Esophagus muscularis mucosa (tissue), 4 donors: ENCODE measurements around the gene PACSIN1. TPM values are rescaled to one million over a fixed set of nuclear protein-coding genes. Genes with fewer than 3 reads are reported as not detected.

Experiments
- DNase-seq: peaks from one replicate; pipeline ENCODE4 v3.0.0-alpha.2; 2017; ENCODE audit errors: extremely low spot score
- H3K27ac ChIP-seq, 4 donors: fragments of 200-600 bp; sonication (generic); replicated peaks in 1 of 4; 1 replicate in 3 of 4; 2 replicates in 1 of 4; pipeline ENCODE4 v1.5.1; 2016 to 2019; ENCODE audit warnings: mild to moderate bottlenecking in 1 of 4
- H3K27me3 ChIP-seq, 4 donors: fragments of 200-600 bp; sonication (generic); one replicate each; pipeline versions ENCODE4 v1.5.1 to v1.6.0; 2016 to 2019
- H3K36me3 ChIP-seq, 4 donors: fragments of 200-600 bp; sonication (generic); one replicate each; pipeline ENCODE4 v1.5.1; 2016 to 2019
- H3K4me1 ChIP-seq, 4 donors: fragments of 200-600 bp; sonication (generic); one replicate each; pipeline ENCODE4 v1.5.1; 2016 to 2019
- H3K4me3 ChIP-seq, 4 donors: fragments of 200-600 bp; sonication (generic); 1 replicate in 2 of 4; 2 replicates in 2 of 4; pipeline ENCODE4 v1.5.1; 2016 to 2019; ENCODE audit warnings: mild to moderate bottlenecking in 4 of 4, moderate library complexity in 1 of 4
- H3K9me3 ChIP-seq, 4 donors: fragments of 200-600 bp; sonication (generic); 1 replicate in 3 of 4; 2 replicates in 1 of 4; pipeline ENCODE4 v1.5.1; 2016 to 2019
- CTCF ChIP-seq, 3 experiments: fragments of 200-600 bp in 2 of 3; fragments of 450-650 bp in 1 of 3; sonication (generic) in 2 of 3; IDR thresholded peaks; one replicate each; pipeline ENCODE4 v1.5.1; 2017 to 2019; ENCODE audit warnings: antibody characterized with exemption in 3 of 3, mild to moderate bottlenecking in 2 of 3, moderate library complexity in 1 of 3
- EP300 ChIP-seq: sonication (generic); formaldehyde crosslinking; IDR thresholded peaks from one replicate; pipeline ENCODE4 v1.6.1; 2017; ENCODE audit warnings: antibody characterized with exemption
- POLR2A ChIP-seq: fragments of 450-650 bp; IDR thresholded peaks from one replicate; pipeline ENCODE4 v1.6.1; 2017; ENCODE audit warnings: antibody characterized with exemption, moderate library complexity, mild to moderate bottlenecking, low read depth
- POLR2AphosphoS5 ChIP-seq, 2 donors: sonication (generic); formaldehyde crosslinking; IDR thresholded peaks; one replicate each; pipeline ENCODE4 v1.6.1; 2017; ENCODE audit warnings: antibody characterized with exemption in 2 of 2
- WGBS: methylation state at CpG from one replicate; pipeline ENCODE4 v1.1.5; 2018; 5-methylcytosine and 5-hydroxymethylcytosine counted together
- intact Hi-C: fragments of 100-400 bp; cut with DNase I; formaldehyde crosslinking; loops from one replicate; pipeline ENCODE4 v1.15.1; 2023
- total RNA-seq, 4 donors: library from RNA; depleted of rRNA; stranded (reverse); fragments of >200 nt; gene quantifications; one replicate each; pipeline versions ENCODE4 v1.1.0 to v1.2.1, GENCODE V29; 2016

Gene PACSIN1
- total RNA-seq, 4 donors from 2014 or later = 0.42 to 2.3 (median 1.7) TPM

GRCh38 chr6:34549026-34549803, 83.3 kb downstream of the PACSIN1 start:
- DNase-seq = no peak
- H3K4me3 ChIP-seq = no peak overlapping the region
- no peaks in the 10 kb centered on the region for H3K27me3 ChIP-seq
- intact Hi-C loops = no loop called here
- H3K36me3 ChIP-seq = no peaks in the 10 kb centered on the region
- H3K4me1 ChIP-seq = peaks cover 6 to 13% (median 13%) of the 10 kb centered on the region in 4 donors
- no peak overlapping the region for H3K27ac ChIP-seq
- H3K9me3 ChIP-seq = no peaks in the 10 kb centered on the region
- WGBS = 76% methylated on average over 11 of the region's 16 CpGs
- TF ChIP-seq POLR2A (no peak), POLR2AphosphoS5 (IDR thresholded peaks at IDR 0.05) (no peak)

GRCh38 chr6:34549804-34550202, 83.9 kb downstream of the PACSIN1 start:
- H3K4me1 ChIP-seq = peaks cover 6 to 13% (median 13%) of the 10 kb centered on the region in 4 donors
- no peak overlapping the region for H3K4me3 ChIP-seq
- no peak for DNase-seq
- intact Hi-C loops = no loop called here
- no peaks in the 10 kb centered on the region for H3K27me3 ChIP-seq
- no peak overlapping the region for H3K27ac ChIP-seq
- H3K36me3 ChIP-seq = no peaks in the 10 kb centered on the region
- no peaks in the 10 kb centered on the region for H3K9me3 ChIP-seq
- no peak for TF ChIP-seq POLR2A
- no peak for TF ChIP-seq EP300
- TF ChIP-seq POLR2AphosphoS5 (IDR thresholded peaks at IDR 0.05) = no peak
- TF ChIP-seq CTCF (IDR thresholded peaks at IDR 0.05) = no peak
- WGBS = 100% methylated on average over 1 of the region's 2 CpGs

- no peak for DNase-seq
- intact Hi-C loops = no loop called here
- Histone ChIP-seq H3K4me1 (peaks cover 0 to 7% (median 6%) of the 10 kb centered on the region in 4 donors), H3K9me3 (no peaks in the 10 kb centered on the region), H3K27me3 (no peaks in the 10 kb centered on the region), H3K27ac (no peak overlapping the region), H3K4me3 (no peak overlapping the region), H3K36me3 (no peaks in the 10 kb centered on the region)
- WGBS = 94% methylated on average over 5 of the region's 8 CpGs
- no peak for TF ChIP-seq POLR2A
- no peak for TF ChIP-seq CTCF (IDR thresholded peaks at IDR 0.05)
- no peak for TF ChIP-seq POLR2AphosphoS5 (IDR thresholded peaks at IDR 0.05)
- TF ChIP-seq EP300 = no peak
These were observed 85.8 kb downstream of the PACSIN1 start for GRCh38 chr6:34551720-34552119.

GRCh38 chr6:34552620-34553019, 86.7 kb downstream of the PACSIN1 start:
- no peaks in the 10 kb centered on the region for H3K36me3 ChIP-seq
- no peak overlapping the region for H3K27ac ChIP-seq
- H3K4me3 ChIP-seq = no peak overlapping the region
- H3K27me3 ChIP-seq = no peaks in the 10 kb centered on the region
- no peak for DNase-seq
- 90% methylated on average over 5 of the region's 5 CpGs for WGBS
- no peaks in the 10 kb centered on the region for H3K9me3 ChIP-seq
- no peaks in the 10 kb centered on the region for H3K4me1 ChIP-seq
- TF ChIP-seq POLR2AphosphoS5 (IDR thresholded peaks at IDR 0.05) (no peak), POLR2A (no peak), EP300 (no peak), CTCF (IDR thresholded peaks at IDR 0.05) (no peak)
- intact Hi-C loops = no loop called here

GRCh38 chr6:34553146-34553545, 87.3 kb downstream of the PACSIN1 start:
- 88% methylated on average over 4 of the region's 4 CpGs for WGBS

More at GRCh38 chr6:34553146-34553545, 87.3 kb downstream of the PACSIN1 start:
- Histone ChIP-seq H3K27me3 (no peaks in the 10 kb centered on the region), H3K36me3 (no peaks in the 10 kb centered on the region), H3K4me1 (no peaks in the 10 kb centered on the region), H3K9me3 (peaks cover 0 to 2% (median 2%) of the 10 kb centered on the region in 4 donors), H3K27ac (no peak overlapping the region), H3K4me3 (no peak overlapping the region)
- intact Hi-C loops = no loop called here
- TF ChIP-seq EP300 (no peak), POLR2AphosphoS5 (IDR thresholded peaks at IDR 0.05) (no peak), POLR2A (no peak), CTCF (IDR thresholded peaks at IDR 0.05) (no peak)
- no peak for DNase-seq
